Measurements from ENCODE around the gene ACY1. TPM values are rescaled to one million over a fixed set of nuclear protein-coding genes. Genes with fewer than 3 reads are reported as not detected.

Gene ACY1
- total and polyA plus RNA-seq, 2 of the 13 experiments (the other 11 are each of a cell fraction or from before 2014, with no cell fraction given): 113 to 162 TPM

DNA sequence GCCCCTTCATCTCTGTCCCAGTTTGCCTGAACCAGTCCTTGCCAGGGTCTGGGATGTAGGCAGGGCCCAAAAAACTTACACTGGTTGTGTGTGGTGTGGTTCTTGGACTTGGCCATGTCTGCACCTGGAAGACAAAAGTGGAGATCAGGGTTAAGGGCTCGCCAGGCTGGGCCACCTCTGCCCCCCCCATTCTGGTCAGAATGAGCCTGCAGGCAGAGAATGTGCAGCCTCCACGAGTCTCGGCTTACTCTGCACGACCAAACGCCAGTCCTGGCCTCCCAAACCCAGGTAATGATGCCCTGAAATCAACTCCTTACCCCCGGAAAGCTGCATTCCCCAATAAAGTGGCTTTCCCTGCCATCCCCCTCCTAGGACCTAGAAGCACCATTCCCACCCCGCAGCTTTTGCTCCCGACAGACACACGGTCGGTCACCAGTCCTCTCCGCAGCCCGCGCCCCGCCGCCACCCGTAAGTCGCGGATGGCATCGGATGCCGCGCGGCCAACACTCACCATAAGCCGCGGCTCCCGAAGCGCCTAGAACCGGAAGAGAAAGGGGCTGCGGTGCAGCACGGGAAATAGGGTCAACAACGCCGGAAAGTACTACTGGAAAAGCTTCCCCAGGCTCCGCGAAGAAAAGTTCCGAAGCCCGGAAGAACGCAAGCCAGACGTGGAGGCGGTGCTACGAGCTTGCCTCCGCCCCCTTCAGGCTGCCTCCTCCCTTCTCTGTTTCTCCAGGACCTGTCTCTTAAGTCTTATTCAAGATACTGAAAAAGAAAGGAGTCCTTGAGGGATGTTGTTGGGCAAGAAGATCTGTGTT is 12.2 kb downstream of the ACY1 start, which contains the start of gene RPL29 (continued):
- TF ChIP-seq XRCC5 (optimal IDR thresholded peaks at IDR 0.05; ENCODE audit: low read length): peak; percentile 94
- TF ChIP-seq ZNF512B (CRISPR knock-in tag; IDR thresholded peaks at IDR 0.05; ENCODE audit: borderline replicate concordance): peak; percentile 28; the same call in 1 of the 2 replicates
- peak; percentile 54 for TF ChIP-seq DBP (CRISPR knock-in tag; IDR thresholded peaks at IDR 0.05; ENCODE audit: not compliant biosample characterization)
- TF ChIP-seq CENPT (CRISPR knock-in tag; IDR thresholded peaks at IDR 0.05; ENCODE audit: low read depth): 0 out of 2 replicates have a peak, but pooled peaks have one; percentile 47
- TF ChIP-seq PAXIP1 (CRISPR knock-in tag; conservative IDR thresholded peaks at IDR 0.05): peak; percentile 54; the same call in 1 of the 2 replicates
- peak; percentile 92; the same call in 1 of the 2 replicates for TF ChIP-seq ZFP36L2 (CRISPR knock-in tag; IDR thresholded peaks at IDR 0.05)
- TF ChIP-seq ZNF430 (CRISPR knock-in tag; IDR thresholded peaks at IDR 0.05): peak; percentile 87
- TF ChIP-seq GATA4 (IDR thresholded peaks at IDR 0.05; ENCODE audit: borderline replicate concordance, low read depth): peak; percentile 34; the same call in 1 of the 2 replicates
- TF ChIP-seq, protein P1, sequence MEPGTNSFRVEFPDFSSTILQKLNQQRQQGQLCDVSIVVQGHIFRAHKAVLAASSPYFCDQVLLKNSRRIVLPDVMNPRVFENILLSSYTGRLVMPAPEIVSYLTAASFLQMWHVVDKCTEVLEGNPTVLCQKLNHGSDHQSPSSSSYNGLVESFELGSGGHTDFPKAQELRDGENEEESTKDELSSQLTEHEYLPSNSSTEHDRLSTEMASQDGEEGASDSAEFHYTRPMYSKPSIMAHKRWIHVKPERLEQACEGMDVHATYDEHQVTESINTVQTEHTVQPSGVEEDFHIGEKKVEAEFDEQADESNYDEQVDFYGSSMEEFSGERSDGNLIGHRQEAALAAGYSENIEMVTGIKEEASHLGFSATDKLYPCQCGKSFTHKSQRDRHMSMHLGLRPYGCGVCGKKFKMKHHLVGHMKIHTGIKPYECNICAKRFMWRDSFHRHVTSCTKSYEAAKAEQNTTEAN (CRISPR knock-in tag; conservative IDR thresholded peaks at IDR 0.05): peak; percentile 42; the same call in 1 of the 2 replicates
- peak; percentile 70; the same call in 1 of the 2 replicates for TF ChIP-seq TOPORS (CRISPR knock-in tag; IDR thresholded peaks at IDR 0.05)
- TF ChIP-seq, protein P2, sequence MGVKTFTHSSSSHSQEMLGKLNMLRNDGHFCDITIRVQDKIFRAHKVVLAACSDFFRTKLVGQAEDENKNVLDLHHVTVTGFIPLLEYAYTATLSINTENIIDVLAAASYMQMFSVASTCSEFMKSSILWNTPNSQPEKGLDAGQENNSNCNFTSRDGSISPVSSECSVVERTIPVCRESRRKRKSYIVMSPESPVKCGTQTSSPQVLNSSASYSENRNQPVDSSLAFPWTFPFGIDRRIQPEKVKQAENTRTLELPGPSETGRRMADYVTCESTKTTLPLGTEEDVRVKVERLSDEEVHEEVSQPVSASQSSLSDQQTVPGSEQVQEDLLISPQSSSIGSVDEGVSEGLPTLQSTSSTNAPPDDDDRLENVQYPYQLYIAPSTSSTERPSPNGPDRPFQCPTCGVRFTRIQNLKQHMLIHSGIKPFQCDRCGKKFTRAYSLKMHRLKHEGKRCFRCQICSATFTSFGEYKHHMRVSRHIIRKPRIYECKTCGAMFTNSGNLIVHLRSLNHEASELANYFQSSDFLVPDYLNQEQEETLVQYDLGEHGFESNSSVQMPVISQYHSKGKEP (CRISPR knock-in tag; IDR thresholded peaks at IDR 0.05): no peak
- TF ChIP-seq FOXP1 (IDR thresholded peaks at IDR 0.05): no peak
- TF ChIP-seq FOXP1 (CRISPR knock-in tag; IDR thresholded peaks at IDR 0.05): no peak
- TF ChIP-seq HOXA7 (CRISPR knock-in tag; IDR thresholded peaks at IDR 0.05): no peak
- peak; percentile 90 for TF ChIP-seq ZNF501 (CRISPR knock-in tag; IDR thresholded peaks at IDR 0.05)
- TF ChIP-seq, protein P3, sequence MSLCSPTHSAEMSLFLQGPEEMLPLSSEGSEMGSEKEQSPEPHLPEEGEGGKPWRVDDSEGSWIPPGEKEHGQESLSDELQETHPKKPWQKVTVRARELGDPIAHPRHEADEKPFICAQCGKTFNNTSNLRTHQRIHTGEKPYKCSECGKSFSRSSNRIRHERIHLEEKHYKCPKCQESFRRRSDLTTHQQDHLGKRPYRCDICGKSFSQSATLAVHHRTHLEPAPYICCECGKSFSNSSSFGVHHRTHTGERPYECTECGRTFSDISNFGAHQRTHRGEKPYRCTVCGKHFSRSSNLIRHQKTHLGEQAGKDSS (CRISPR knock-in tag; IDR thresholded peaks at IDR 0.05; ENCODE audit: borderline replicate concordance, low read depth): peak; percentile 66
- peak; percentile 82; the same call in 1 of the 2 replicates for TF ChIP-seq ZNF768 (CRISPR knock-in tag; IDR thresholded peaks at IDR 0.05)

All from HepG2 (cell line).